K562 (cell line): ENCODE data around the gene OR2V2. TPM values are rescaled to one million over a fixed set of nuclear protein-coding genes. Genes with fewer than 3 reads are reported as not detected.
A peak's percentile ranks its signal among the peaks of the same experiment; 100 is the strongest.

ENCODE experiments used
- ARHGAP35 ChIP-seq: fragments of 450-650 bp; IDR thresholded peaks from 2 replicates; pipeline ENCODE4 v1.6.1; 2018; ENCODE audit not compliant: partially characterized antibody
- ATF1 ChIP-seq, 2 experiments: fragments of 450-650 bp in 1 of 2; IDR thresholded peaks; 2 replicates each; pipeline ENCODE4 v1.6.1; 2016; ENCODE audit warnings: missing compliant biosample characterization in 1 of 2, missing genetic modification characterization in 1 of 2
- CBX1 ChIP-seq: sonication (generic); IDR thresholded peaks from 2 replicates; pipeline ENCODE4 v1.6.1; 2016; ENCODE audit warnings: antibody characterized with exemption, low read depth, mild to moderate bottlenecking
- ELF4 ChIP-seq: fragments of 450-650 bp; formaldehyde crosslinking; IDR thresholded peaks from 2 replicates; pipeline ENCODE4 v1.4.0; 2022; ENCODE audit warnings: missing genetic modification characterization
- FOS ChIP-seq: IDR thresholded peaks from 3 replicates; pipeline ENCODE4 v1.6.1; 2011; ENCODE audit not compliant: insufficient read length; ENCODE audit errors: extremely low read depth
- GATA2 ChIP-seq: sonication (generic); formaldehyde crosslinking; IDR thresholded peaks from 2 replicates; pipeline ENCODE4 v1.4.0; 2020; ENCODE audit warnings: mild to moderate bottlenecking, missing genetic modification reagents
- GTF2F1 ChIP-seq: IDR thresholded peaks from 2 replicates; pipeline ENCODE4 v1.6.1; 2011; ENCODE audit warnings: low read depth, low read length, improper control_type of control experiment
- NR2C1 ChIP-seq, 2 experiments: fragments of 450-650 bp; IDR thresholded peaks; 2 replicates each; pipeline ENCODE4 v1.6.1; 2017; ENCODE audit warnings: mild to moderate bottlenecking in 2 of 2, antibody characterized with exemption in 1 of 2, inconsistent platforms in 1 of 2, missing compliant biosample characterization in 1 of 2, missing genetic modification characterization in 1 of 2
- OTX1 ChIP-seq: fragments of 450-650 bp; formaldehyde crosslinking; IDR thresholded peaks from 2 replicates; pipeline ENCODE4 v1.4.0; 2022; ENCODE audit warnings: mild to moderate bottlenecking
- PURB ChIP-seq: sonication (generic); formaldehyde crosslinking; IDR thresholded peaks from 2 replicates; pipeline ENCODE4 v1.9.0; 2021; ENCODE audit warnings: low read depth, mild to moderate bottlenecking, missing genetic modification reagents
- ZNF444 ChIP-seq: fragments of 250-450 bp; sonication (Bioruptor Pico); IDR thresholded peaks from 2 replicates; pipeline ENCODE4 v1.4.0; 2020; ENCODE audit warnings: mild to moderate bottlenecking, moderate library complexity
- polyA plus RNA-seq, 8 experiments: library from polyadenylated mRNA; depleted of rRNA in 4 of 8; stranded (reverse) in 5 of 8; unstranded in 3 of 8; fragments of >200 nt; fragmentation: Nextera tagmentation in 2 of 8; fragmentation: Illumina TruSeq in 1 of 8; extraction: Ambion mirVana in 2 of 8; extraction: Trizol in 1 of 8; gene quantifications; 2 replicates each; pipeline versions ENCODE4 v1.2.1 to v1.2.3, GENCODE V29; 2011 to 2014; ENCODE audit warnings: inconsistent platforms in 1 of 8, missing spikeins in 1 of 8
- total RNA-seq, 7 experiments: library from RNA; depleted of rRNA in 6 of 7; stranded (reverse); fragments of >200 nt in 6 of 7; fragmentation: Illumina TruSeq in 2 of 7; extraction: Trizol in 2 of 7; gene quantifications; 2 replicates each; pipeline versions ENCODE4 v1.2.1 to v1.2.3, GENCODE V29; 2011 to 2021; ENCODE audit warnings: low replicate concordance in 1 of 7
- TF ChIP-seq, protein P1 (sequence below): sonication (generic); formaldehyde crosslinking; IDR thresholded peaks from 2 replicates; pipeline ENCODE4 v1.8.0; 2023; ENCODE audit warnings: missing genetic modification reagents, mild to moderate bottlenecking, borderline replicate concordance
- TF ChIP-seq, protein P2 (sequence below): IDR thresholded peaks from 3 replicates; pipeline ENCODE4 v1.6.1; 2011; ENCODE audit warnings: borderline replicate concordance, mild to moderate bottlenecking, moderate library complexity; ENCODE audit not compliant: insufficient read length; ENCODE audit errors: extremely low read depth
- TF ChIP-seq, protein P3 (sequence below): fragments of 450-650 bp; IDR thresholded peaks from 2 replicates; pipeline ENCODE4 v1.6.1; 2018; ENCODE audit not compliant: partially characterized antibody

Gene OR2V2
- total and polyA plus RNA-seq, 9 of the 15 experiments (the other 6 are each of a cell fraction or from before 2014, with no cell fraction given), result 0.01 TPM; not detected in 8

DNA sequence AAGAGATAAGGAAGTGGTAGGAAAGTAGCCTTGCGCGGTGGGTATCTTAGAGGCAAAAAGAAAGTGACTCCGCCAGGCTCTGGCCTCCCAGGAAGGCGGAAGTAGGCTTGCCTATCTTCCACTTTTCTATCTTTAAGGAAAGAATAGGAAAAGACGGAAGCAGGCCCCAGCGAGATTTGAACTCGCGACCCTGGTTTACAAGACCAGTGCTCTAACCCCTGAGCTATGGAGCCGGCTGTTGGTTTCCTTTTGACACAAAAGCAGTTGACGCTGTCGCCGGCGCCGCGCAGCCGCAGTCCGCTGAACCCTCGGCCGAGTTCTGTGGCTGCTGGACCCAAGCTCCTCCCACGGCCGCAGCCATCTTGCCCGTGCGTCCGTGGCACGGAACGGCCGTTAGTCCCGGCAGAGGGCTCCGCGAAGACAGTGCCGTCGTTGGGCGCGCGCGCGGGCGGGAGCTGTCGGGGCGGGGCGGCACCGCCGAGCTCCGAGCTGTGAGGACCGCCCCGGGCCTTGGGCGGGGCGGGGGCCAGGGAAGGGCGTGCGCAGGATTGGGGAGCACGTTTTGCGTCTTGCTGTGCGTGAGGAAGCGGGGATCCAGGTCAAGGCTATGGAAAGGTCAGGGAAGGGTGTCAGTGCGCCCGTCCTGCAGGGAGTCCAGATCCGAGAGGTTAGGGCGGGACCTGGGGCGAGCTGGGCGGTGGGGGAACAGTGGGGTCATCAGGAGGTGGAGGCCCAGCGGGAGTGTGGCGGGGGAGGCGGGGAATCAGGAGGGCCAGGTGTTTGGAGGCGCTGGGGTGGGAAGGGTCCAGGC, 44.3 kb downstream of the OR2V2 start (continued):
- TF ChIP-seq, protein P1, sequence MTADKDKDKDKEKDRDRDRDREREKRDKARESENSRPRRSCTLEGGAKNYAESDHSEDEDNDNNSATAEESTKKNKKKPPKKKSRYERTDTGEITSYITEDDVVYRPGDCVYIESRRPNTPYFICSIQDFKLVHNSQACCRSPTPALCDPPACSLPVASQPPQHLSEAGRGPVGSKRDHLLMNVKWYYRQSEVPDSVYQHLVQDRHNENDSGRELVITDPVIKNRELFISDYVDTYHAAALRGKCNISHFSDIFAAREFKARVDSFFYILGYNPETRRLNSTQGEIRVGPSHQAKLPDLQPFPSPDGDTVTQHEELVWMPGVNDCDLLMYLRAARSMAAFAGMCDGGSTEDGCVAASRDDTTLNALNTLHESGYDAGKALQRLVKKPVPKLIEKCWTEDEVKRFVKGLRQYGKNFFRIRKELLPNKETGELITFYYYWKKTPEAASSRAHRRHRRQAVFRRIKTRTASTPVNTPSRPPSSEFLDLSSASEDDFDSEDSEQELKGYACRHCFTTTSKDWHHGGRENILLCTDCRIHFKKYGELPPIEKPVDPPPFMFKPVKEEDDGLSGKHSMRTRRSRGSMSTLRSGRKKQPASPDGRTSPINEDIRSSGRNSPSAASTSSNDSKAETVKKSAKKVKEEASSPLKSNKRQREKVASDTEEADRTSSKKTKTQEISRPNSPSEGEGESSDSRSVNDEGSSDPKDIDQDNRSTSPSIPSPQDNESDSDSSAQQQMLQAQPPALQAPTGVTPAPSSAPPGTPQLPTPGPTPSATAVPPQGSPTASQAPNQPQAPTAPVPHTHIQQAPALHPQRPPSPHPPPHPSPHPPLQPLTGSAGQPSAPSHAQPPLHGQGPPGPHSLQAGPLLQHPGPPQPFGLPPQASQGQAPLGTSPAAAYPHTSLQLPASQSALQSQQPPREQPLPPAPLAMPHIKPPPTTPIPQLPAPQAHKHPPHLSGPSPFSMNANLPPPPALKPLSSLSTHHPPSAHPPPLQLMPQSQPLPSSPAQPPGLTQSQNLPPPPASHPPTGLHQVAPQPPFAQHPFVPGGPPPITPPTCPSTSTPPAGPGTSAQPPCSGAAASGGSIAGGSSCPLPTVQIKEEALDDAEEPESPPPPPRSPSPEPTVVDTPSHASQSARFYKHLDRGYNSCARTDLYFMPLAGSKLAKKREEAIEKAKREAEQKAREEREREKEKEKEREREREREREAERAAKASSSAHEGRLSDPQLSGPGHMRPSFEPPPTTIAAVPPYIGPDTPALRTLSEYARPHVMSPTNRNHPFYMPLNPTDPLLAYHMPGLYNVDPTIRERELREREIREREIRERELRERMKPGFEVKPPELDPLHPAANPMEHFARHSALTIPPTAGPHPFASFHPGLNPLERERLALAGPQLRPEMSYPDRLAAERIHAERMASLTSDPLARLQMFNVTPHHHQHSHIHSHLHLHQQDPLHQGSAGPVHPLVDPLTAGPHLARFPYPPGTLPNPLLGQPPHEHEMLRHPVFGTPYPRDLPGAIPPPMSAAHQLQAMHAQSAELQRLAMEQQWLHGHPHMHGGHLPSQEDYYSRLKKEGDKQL, result peak; percentile 31; the same call in 1 of the 2 replicates
- TF ChIP-seq, protein P2, sequence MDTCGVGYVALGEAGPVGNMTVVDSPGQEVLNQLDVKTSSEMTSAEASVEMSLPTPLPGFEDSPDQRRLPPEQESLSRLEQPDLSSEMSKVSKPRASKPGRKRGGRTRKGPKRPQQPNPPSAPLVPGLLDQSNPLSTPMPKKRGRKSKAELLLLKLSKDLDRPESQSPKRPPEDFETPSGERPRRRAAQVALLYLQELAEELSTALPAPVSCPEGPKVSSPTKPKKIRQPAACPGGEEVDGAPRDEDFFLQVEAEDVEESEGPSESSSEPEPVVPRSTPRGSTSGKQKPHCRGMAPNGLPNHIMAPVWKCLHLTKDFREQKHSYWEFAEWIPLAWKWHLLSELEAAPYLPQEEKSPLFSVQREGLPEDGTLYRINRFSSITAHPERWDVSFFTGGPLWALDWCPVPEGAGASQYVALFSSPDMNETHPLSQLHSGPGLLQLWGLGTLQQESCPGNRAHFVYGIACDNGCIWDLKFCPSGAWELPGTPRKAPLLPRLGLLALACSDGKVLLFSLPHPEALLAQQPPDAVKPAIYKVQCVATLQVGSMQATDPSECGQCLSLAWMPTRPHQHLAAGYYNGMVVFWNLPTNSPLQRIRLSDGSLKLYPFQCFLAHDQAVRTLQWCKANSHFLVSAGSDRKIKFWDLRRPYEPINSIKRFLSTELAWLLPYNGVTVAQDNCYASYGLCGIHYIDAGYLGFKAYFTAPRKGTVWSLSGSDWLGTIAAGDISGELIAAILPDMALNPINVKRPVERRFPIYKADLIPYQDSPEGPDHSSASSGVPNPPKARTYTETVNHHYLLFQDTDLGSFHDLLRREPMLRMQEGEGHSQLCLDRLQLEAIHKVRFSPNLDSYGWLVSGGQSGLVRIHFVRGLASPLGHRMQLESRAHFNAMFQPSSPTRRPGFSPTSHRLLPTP, result peak; percentile 89
- peak; percentile 83; the same call in 1 of the 2 replicates for TF ChIP-seq OTX1
- TF ChIP-seq ELF4 (CRISPR knock-in tag), result peak; percentile 78; the same call in 1 of the 2 replicates
- no peak for TF ChIP-seq NR2C1 (IDR thresholded peaks at IDR 0.05)
- peak; percentile 67 for TF ChIP-seq NR2C1 (tag; IDR thresholded peaks at IDR 0.05)
- TF ChIP-seq ZNF444, result peak; percentile 57; the same call in 1 of the 2 replicates
- 0 out of 2 replicates have a peak, but pooled peaks have one; percentile 48 for TF ChIP-seq GATA2 (CRISPR knock-in tag)
- TF ChIP-seq PURB (CRISPR knock-in tag), result no peak
- no peak for TF ChIP-seq ATF1 (CRISPR knock-in tag; IDR thresholded peaks at IDR 0.05)
- peak; percentile 70; the same call in 1 of the 2 replicates for TF ChIP-seq ATF1 (tag; IDR thresholded peaks at IDR 0.05)
- TF ChIP-seq, protein P3, sequence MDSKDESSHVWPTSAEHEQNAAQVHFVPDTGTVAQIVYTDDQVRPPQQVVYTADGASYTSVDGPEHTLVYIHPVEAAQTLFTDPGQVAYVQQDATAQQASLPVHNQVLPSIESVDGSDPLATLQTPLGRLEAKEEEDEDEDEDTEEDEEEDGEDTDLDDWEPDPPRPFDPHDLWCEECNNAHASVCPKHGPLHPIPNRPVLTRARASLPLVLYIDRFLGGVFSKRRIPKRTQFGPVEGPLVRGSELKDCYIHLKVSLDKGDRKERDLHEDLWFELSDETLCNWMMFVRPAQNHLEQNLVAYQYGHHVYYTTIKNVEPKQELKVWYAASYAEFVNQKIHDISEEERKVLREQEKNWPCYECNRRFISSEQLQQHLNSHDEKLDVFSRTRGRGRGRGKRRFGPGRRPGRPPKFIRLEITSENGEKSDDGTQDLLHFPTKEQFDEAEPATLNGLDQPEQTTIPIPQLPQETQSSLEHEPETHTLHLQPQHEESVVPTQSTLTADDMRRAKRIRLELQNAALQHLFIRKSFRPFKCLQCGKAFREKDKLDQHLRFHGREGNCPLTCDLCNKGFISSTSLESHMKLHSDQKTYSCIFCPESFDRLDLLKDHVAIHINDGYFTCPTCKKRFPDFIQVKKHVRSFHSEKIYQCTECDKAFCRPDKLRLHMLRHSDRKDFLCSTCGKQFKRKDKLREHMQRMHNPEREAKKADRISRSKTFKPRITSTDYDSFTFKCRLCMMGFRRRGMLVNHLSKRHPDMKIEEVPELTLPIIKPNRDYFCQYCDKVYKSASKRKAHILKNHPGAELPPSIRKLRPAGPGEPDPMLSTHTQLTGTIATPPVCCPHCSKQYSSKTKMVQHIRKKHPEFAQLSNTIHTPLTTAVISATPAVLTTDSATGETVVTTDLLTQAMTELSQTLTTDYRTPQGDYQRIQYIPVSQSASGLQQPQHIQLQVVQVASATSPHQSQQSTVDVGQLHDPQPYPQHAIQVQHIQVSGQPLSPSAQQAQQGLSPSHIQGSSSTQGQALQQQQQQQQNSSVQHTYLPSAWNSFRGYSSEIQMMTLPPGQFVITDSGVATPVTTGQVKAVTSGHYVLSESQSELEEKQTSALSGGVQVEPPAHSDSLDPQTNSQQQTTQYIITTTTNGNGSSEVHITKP, result peak; percentile 41
- TF ChIP-seq GTF2F1, result peak; percentile 53; the same call in 1 of the 2 replicates
- TF ChIP-seq CBX1, result peak; percentile 88; the same call in 1 of the 2 replicates
- TF ChIP-seq FOS, result peak; percentile 2
- no peak for TF ChIP-seq ARHGAP35
